OCI-LY1 (cell line): ENCODE measurements around the gene SLC39A11.
"Not testable (repeated sequence)": the region's sequence is repeated elsewhere in the genome, so short reads cannot be mapped to it uniquely, and the experiment has no call there.

Source experiments
- H2AFZ ChIP-seq: fragments of 200-600 bp; sonication (generic), shearing (Covaris generic); 2 replicates; pipeline ENCODE4 v1.6.0; 2014; ENCODE audit warnings: antibody characterized with exemption, mild to moderate bottlenecking, low read length
- H3F3A ChIP-seq: fragments of 200-600 bp; sonication (generic), shearing (Covaris generic); 2 replicates; pipeline ENCODE4 v1.6.0; 2014; ENCODE audit warnings: mild to moderate bottlenecking, antibody characterized with exemption, low read length, moderate library complexity; ENCODE audit not compliant: insufficient read depth
- H3K27ac ChIP-seq: fragments of 200-600 bp; sonication (generic); 2 replicates; pipeline ENCODE4 v1.5.1; 2014; ENCODE audit warnings: low read length, mixed run types, mild to moderate bottlenecking, low read depth; ENCODE audit not compliant: poor library complexity, severe bottlenecking
- H3K27me3 ChIP-seq: fragments of 200-600 bp; sonication (generic); 2 replicates; pipeline ENCODE4 v1.6.0; 2014; ENCODE audit warnings: antibody characterized with exemption, mild to moderate bottlenecking, low read length, moderate library complexity; ENCODE audit not compliant: insufficient read depth
- H3K36me3 ChIP-seq: fragments of 200-600 bp; sonication (generic); 2 replicates; pipeline ENCODE4 v1.6.1; 2014; ENCODE audit warnings: mild to moderate bottlenecking, antibody characterized with exemption, low read length, moderate library complexity, mixed read lengths; ENCODE audit not compliant: insufficient read depth
- H3K4me1 ChIP-seq: fragments of 200-600 bp; sonication (generic); 2 replicates; pipeline ENCODE4 v1.5.1; 2014; ENCODE audit warnings: mild to moderate bottlenecking, low read length, moderate library complexity; ENCODE audit not compliant: insufficient read depth, severe bottlenecking
- H3K4me2 ChIP-seq: fragments of 200-600 bp; sonication (generic), shearing (Covaris generic); 2 replicates; pipeline ENCODE4 v1.6.1; 2014; ENCODE audit warnings: low read length
- H3K4me3 ChIP-seq: fragments of 200-600 bp; sonication (generic); 2 replicates; pipeline ENCODE4 v1.5.1; 2014; ENCODE audit warnings: low read length, low read depth, mild to moderate bottlenecking, mixed read lengths; ENCODE audit not compliant: poor library complexity, severe bottlenecking
- H3K79me2 ChIP-seq: fragments of 200-600 bp; shearing (Covaris generic); 2 replicates; pipeline ENCODE4 v1.6.1; 2016; ENCODE audit warnings: mixed run types, low read length, mixed read lengths; ENCODE audit not compliant: insufficient read depth
- H3K9ac ChIP-seq: fragments of 200-600 bp; sonication (generic), shearing (Covaris generic); 2 replicates; pipeline ENCODE4 v1.6.1; 2014; ENCODE audit warnings: mild to moderate bottlenecking, low read length, mixed read lengths
- H3K9me2 ChIP-seq: fragments of 200-600 bp; sonication (generic), shearing (Covaris generic); 2 replicates; pipeline ENCODE4 v1.6.1; 2014; ENCODE audit warnings: low read depth, mild to moderate bottlenecking, low read length, mixed read lengths
- H3K9me3 ChIP-seq: fragments of 200-600 bp; shearing (Covaris generic); 2 replicates; pipeline ENCODE4 v1.6.1; 2014; ENCODE audit warnings: low read length, mixed read lengths
- H4K20me1 ChIP-seq: fragments of 200-600 bp; sonication (generic), shearing (Covaris generic); 2 replicates; pipeline ENCODE4 v1.6.0; 2016; ENCODE audit warnings: mild to moderate bottlenecking, low read length; ENCODE audit not compliant: insufficient read depth
- EZH2 ChIP-seq: fragments of 200-600 bp; sonication (generic), shearing (Covaris generic); IDR thresholded peaks from 2 replicates; pipeline ENCODE4 v1.8.0; 2017; ENCODE audit warnings: borderline replicate concordance, mixed run types, mild to moderate bottlenecking, antibody characterized with exemption, low read length, moderate library complexity, mixed read lengths
- TF ChIP-seq, protein P1 (sequence below): fragments of 200-600 bp; sonication (generic), shearing (Covaris generic); IDR thresholded peaks from 2 replicates; pipeline ENCODE4 v1.5.1; 2017; ENCODE audit warnings: mild to moderate bottlenecking, antibody characterized with exemption, low read length, moderate library complexity, mixed read lengths

Gene SLC39A11

DNA sequence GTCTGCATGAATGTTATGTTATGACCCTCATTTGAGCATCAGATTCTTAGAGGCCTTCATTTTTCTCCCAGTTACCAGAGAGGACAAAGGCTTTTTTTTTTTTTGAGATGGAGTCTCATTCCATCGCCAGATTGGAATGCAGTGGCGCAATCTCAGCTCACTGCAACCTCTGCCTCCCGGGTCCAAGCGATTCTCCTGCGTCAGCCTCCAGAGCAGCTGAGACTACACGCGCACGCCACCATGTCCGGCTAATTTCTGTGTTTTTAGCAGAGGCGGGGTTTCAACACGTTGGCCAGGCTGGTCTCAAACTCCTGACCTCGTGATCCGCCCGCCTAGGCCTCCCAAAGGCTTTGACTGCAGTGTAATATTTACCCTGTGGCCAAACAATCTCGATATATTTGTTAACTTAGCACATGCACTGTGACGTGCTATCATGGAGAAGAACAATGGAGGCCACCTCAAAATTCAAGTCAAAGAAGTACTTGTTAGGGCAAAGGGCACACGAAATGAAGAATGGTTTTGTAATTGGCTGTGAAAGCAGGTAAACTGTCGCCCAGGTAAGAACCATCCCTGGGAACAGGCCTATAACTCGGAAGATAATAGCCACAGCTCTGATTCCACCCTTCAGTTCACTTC lies 303.4 kb downstream of the SLC39A11 start:
- no peak overlapping the region for H3K27ac ChIP-seq
- no peak overlapping the region for H3K4me3 ChIP-seq
- no peaks in the 10 kb centered on the region for H3K36me3 ChIP-seq
- no peaks in the 10 kb centered on the region for H3K79me2 ChIP-seq
- H3K4me1 ChIP-seq, result no peaks in the 10 kb centered on the region
- peaks cover 12% of the 10 kb centered on the region for H3K9me3 ChIP-seq
- H2AFZ ChIP-seq, result no peak overlapping the region
- H4K20me1 ChIP-seq, result no peaks in the 10 kb centered on the region
- H3K9me2 ChIP-seq, result no peaks in the 10 kb centered on the region
- H3K27me3 ChIP-seq, result no peaks in the 10 kb centered on the region
- H3K9ac ChIP-seq, result no peak overlapping the region
- H3F3A ChIP-seq, result no peaks in the 10 kb centered on the region
- H3K4me2 ChIP-seq, result no peak overlapping the region
- TF ChIP-seq, protein P1, sequence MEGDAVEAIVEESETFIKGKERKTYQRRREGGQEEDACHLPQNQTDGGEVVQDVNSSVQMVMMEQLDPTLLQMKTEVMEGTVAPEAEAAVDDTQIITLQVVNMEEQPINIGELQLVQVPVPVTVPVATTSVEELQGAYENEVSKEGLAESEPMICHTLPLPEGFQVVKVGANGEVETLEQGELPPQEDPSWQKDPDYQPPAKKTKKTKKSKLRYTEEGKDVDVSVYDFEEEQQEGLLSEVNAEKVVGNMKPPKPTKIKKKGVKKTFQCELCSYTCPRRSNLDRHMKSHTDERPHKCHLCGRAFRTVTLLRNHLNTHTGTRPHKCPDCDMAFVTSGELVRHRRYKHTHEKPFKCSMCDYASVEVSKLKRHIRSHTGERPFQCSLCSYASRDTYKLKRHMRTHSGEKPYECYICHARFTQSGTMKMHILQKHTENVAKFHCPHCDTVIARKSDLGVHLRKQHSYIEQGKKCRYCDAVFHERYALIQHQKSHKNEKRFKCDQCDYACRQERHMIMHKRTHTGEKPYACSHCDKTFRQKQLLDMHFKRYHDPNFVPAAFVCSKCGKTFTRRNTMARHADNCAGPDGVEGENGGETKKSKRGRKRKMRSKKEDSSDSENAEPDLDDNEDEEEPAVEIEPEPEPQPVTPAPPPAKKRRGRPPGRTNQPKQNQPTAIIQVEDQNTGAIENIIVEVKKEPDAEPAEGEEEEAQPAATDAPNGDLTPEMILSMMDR, result no peak
- no peak for TF ChIP-seq EZH2

DNA sequence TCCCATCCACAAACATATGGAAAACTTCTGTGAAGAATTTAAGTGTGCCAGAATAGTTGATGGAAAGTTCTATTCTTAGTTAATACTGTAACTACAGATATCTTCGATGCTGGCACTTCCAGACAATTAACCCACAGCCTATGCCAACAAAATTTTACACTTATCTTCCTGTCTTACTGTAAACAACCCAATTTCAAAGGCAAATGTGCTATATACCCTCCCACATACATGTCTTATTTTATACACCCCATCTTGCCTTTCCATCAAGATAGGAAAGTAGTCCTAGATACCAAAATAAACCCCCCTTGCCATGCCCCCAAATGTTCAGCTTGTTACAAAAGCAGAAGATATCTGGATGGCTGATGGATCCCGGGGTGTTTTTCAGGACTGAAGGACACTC lies 306.3 kb downstream of the SLC39A11 start:
- Histone ChIP-seq H3F3A (no peaks in the 10 kb centered on the region), H3K9me2 (no peaks in the 10 kb centered on the region), H3K9me3 (no peaks in the 10 kb centered on the region), H3K36me3 (no peaks in the 10 kb centered on the region), H3K4me3 (no peak overlapping the region), H2AFZ (no peak overlapping the region), H3K9ac (no peak overlapping the region), H3K27me3 (no peaks in the 10 kb centered on the region), H4K20me1 (no peaks in the 10 kb centered on the region), H3K27ac (no peak overlapping the region), H3K79me2 (no peaks in the 10 kb centered on the region), H3K4me1 (no peaks in the 10 kb centered on the region), H3K4me2 (no peak overlapping the region)
- TF ChIP-seq, protein P1, result no peak
- no peak for TF ChIP-seq EZH2

DNA sequence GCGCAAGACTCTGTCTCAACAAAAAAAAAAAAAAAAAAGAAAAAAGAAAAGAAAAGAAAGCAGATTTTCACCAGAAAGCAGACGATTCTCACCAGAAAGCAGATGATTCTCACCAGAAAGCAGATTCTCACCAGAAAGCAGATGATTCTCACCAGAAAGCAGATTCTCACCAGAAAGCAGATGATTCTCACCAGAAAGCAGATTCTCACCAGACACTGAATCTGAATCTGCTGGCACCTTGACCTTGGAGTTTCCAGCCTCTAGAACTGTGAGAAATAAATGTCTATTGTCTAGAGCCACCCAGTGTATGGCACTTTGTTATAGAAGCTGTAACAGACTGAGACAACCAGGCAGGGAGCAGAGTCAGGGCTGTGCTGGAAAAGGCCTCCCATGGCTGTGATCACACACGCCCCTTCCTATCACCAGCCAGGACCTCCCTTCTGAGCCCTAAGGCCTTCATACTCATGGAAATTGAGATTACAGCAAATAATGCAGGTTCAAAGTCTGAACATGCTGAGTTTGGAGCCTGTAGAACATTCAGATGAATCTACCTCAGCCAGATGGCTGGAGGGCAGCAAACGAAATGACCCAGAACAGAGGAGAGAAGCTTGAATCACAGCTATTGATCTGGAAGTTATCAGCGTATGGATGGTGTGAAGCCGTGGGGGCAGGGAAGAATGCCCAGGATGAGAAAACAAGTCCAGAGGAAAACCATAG lies 309.3 kb downstream of the SLC39A11 start:
- H3K9me3 ChIP-seq, result no peaks in the 10 kb centered on the region
- H2AFZ ChIP-seq, result no peak overlapping the region
- H3K9ac ChIP-seq, result no peak overlapping the region
- H3K4me2 ChIP-seq, result no peak overlapping the region
- no peaks in the 10 kb centered on the region for H3K4me1 ChIP-seq
- H3K9me2 ChIP-seq, result no peaks in the 10 kb centered on the region
- no peaks in the 10 kb centered on the region for H3K27me3 ChIP-seq
- no peak overlapping the region for H3K27ac ChIP-seq
- TF ChIP-seq EZH2, result no peak
- TF ChIP-seq, protein P1, result no peak
- no peaks in the 10 kb centered on the region for H3K79me2 ChIP-seq
- H3K4me3 ChIP-seq, result no peak overlapping the region
- no peaks in the 10 kb centered on the region for H3F3A ChIP-seq
- H3K36me3 ChIP-seq, result no peaks in the 10 kb centered on the region
- no peaks in the 10 kb centered on the region for H4K20me1 ChIP-seq

DNA sequence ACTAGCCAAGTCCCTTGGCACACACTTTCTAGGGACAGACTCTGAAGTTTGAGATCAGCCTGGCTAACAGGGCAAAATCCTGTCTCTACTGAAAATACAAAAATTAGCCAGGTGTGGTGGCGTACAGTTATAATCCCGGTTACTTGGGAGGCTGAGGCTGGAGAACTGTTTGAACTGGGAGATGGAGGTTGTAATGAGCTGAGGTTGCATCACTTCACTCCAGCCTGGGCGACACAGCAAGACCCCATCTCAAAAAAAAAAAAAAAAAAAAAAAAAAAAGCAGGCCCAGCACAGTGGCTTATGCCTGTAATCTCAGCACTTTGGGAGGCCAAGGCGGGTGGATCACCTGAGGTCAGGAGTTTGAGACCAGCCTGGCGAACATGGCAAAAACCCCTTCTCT lies 310.1 kb downstream of the SLC39A11 start:
- H3K9me2 ChIP-seq, H3K36me3 ChIP-seq, H3K4me1 ChIP-seq: not testable (repeated sequence)

More for the DNA sequence above, 310.1 kb downstream of the SLC39A11 start:
- not testable (repeated sequence) for H3K4me2 ChIP-seq, H2AFZ ChIP-seq, H3K27ac ChIP-seq, H3K9ac ChIP-seq, H3F3A ChIP-seq, H3K27me3 ChIP-seq, H3K4me3 ChIP-seq, H3K9me3 ChIP-seq, H3K79me2 ChIP-seq, H4K20me1 ChIP-seq
